Ramos (cell line): ENCODE measurements around the gene CRTC1.

Experiments
- in situ Hi-C: fragments of 300-500 bp; cut with MboI; formaldehyde crosslinking; loops from one replicate; pipeline ENCODE4 v1.14.3; 2022; ENCODE audit warnings: low sequenced_read_pairs; ENCODE audit not compliant: unreplicated experiment

CRTC1 gene

GRCh38 chr19:18742838-18743783, 59.6 kb downstream of the CRTC1 start:
- in situ Hi-C loops = no loop called here

- in situ Hi-C loops = no loop called here
Observed at GRCh38 chr19:18743784-18744418, 60.4 kb downstream of the CRTC1 start.

- in situ Hi-C loops = no loop called here
Observed at GRCh38 chr19:18745012-18745735, 61.7 kb downstream of the CRTC1 start.

- in situ Hi-C loops = no loop called here
Observed at GRCh38 chr19:18745931-18746330, 62.5 kb downstream of the CRTC1 start.

GRCh38 chr19:18746401-18747325, 63.2 kb downstream of the CRTC1 start:
- in situ Hi-C loops = no loop called here

- in situ Hi-C loops = no loop called here
Observed at GRCh38 chr19:18749362-18750231, 66.1 kb downstream of the CRTC1 start.

- in situ Hi-C loops = no loop called here
Observed at GRCh38 chr19:18750295-18750970, 67.0 kb downstream of the CRTC1 start.

- in situ Hi-C loops = no loop called here
Observed at GRCh38 chr19:18751571-18751970, 68.1 kb downstream of the CRTC1 start.

GRCh38 chr19:18754501-18754900, 71.0 kb downstream of the CRTC1 start:
- in situ Hi-C loops = no loop called here

- in situ Hi-C loops = no loop called here
Observed at GRCh38 chr19:18756896-18757295, 73.4 kb downstream of the CRTC1 start.

- in situ Hi-C loops = no loop called here
Observed at GRCh38 chr19:18759304-18759994, 76.0 kb downstream of the CRTC1 start.

- in situ Hi-C loops = no loop called here
Observed at GRCh38 chr19:18759995-18760426, 76.5 kb downstream of the CRTC1 start.

- in situ Hi-C loops = no loop called here
Observed at GRCh38 chr19:18760440-18761383, 77.2 kb downstream of the CRTC1 start.

GRCh38 chr19:18761531-18762110, 78.1 kb downstream of the CRTC1 start:
- in situ Hi-C loops = no loop called here

- in situ Hi-C loops = no loop called here
Observed at GRCh38 chr19:18762125-18763023, 78.9 kb downstream of the CRTC1 start.
